HG03135 (cell line): ENCODE measurements around the gene PGAP6.
"Not testable (repeated sequence)": the region's sequence is repeated elsewhere in the genome, so short reads cannot be mapped to it uniquely, and the experiment has no call there.

Source experiments
- ATAC-seq: cut with Tn5 transposase; IDR thresholded peaks from one replicate; pipeline ENCODE4 v1.9.1; 2021; ENCODE audit warnings: mild to moderate bottlenecking, moderate library complexity; ENCODE audit not compliant: unreplicated experiment

PGAP6 gene

DNA sequence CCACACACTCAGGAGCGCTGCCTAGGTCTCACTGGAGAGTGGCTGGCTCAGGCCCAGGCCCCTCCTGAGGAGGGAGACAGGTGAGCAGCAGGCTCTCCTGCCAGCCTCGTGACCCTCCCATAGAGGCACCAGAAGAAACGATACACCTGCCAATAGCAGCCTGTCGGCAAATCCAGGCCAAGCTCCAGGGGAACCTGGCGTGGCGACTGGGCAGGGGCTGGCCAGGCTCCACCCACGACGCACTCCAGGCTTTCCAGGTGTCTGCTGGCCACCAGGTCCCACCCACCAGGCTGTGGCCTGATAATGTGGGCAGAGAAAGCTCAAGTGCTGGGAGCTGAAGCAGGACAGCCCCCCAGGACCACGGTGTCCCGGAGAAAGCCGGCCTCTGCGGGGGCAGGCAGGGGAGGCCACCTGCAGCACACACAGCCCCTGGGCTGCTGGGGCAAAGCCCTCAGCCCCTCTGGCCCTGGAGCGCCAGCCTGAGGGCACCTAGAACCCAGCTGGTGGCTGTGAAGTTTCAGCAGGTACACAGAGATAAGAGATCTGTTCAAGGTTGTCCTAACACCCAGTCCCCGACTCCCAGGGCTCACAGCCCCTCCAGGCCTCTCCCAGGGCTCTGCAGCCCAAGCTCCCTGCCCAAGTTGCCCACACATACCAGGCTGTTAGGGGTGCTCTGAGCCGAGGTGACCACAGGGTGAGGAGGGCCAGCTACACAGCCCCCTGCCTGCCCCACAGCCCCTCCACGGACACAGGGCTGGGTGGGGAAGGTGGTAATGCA is 2.4 kb downstream of the PGAP6 start:
- ATAC-seq: no peak

DNA sequence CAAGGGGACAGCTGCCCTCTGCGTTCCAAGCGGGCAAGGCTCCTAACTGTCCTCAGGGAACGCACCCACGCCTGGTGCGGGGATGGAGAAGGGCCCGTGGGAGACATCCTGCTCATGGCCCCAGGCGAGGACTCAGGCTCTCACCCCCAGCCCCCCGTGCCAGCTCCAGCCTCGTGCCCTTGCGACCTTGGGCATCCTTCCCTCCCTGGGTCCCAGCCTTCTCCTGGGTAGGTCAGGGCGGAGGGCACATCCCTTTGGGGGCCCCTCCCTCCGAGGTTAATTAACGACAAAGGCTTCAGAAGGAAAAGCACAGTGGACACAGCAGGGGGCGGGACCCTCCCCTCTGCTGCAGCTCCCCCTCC is 3.0 kb downstream of the PGAP6 start:
- no peak for ATAC-seq

- not testable (repeated sequence) for ATAC-seq
Measured at GRCh38 chr16:378113-378820, 3.5 kb downstream of the PGAP6 start.

- ATAC-seq: no peak
Measured at GRCh38 chr16:377419-377951, 4.3 kb downstream of the PGAP6 start.

DNA sequence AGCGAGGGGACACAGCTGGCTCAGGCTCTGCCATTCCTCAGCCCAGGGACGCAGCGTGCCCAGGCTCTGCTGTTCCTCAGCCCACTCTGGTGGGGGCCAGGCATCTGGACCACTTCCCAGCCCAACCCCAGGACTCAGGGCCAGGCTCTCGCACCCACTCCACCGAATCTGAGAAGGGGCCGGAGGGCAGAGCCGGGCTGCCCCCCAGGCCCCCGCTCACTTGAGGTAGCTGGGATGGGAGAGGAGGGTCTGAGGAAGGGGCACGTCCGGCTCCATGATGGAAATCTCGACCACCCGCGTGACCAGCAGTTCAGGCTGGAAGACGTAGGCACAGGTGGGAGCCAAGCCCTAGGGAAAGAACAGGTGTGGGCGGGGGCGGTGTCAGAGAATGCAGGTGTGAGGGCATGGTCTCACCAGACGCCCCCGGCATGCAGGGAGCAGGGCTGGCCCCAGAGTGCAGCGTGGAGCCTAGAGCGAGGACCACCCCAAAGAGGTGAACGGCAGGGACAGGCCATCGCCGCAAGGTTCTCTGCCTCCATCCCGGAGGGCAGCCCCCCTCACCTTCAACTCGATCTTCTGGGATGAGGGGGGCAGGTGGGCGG is 4.9 kb downstream of the PGAP6 start:
- no peak for ATAC-seq

DNA sequence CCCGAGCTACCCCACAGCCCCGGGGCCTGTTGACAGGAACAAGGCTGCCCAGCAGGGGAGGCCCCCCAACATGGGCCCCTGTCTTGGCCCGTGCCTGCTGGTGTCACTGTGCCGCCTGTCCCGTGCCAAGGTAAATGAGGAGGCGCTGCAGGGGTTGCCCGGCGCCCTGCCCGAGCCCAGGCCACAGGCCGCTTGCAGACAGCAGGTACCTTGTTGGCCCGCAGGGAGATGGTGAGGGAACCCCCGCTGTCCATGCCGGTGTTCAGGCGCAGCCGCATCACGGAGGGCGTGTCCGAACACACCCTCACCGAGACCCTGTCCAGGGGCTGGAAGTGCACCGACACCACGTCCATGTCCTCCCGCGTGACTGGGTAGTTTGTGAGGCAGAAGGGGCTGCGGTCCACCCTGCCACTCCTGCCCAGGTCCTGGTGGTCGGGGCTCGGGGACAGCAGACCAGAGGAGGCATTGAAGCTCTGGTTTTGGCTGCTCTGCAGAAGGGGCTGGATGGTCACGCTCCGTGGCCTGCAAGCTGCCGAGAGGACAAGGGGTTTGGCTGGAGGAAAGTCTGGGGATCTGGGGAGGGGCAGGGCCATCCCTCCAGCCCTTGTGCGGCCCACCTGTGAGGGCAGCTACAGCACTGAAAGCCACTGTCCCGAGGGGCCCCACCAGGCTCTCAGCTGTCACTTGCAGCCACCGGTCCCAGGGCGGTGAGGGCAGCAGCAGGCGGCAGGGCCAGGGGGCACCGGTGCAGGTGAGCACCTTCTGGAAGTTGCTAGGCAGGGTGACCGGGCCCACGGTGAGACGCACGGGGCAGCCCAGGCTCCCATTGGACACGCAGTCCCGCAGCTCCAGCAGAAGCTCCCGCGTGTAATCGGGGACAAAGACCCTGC is 5.6 kb downstream of the PGAP6 start:
- ATAC-seq: no peak

- ATAC-seq: no peak
Measured at GRCh38 chr16:375212-375611, 6.6 kb downstream of the PGAP6 start.

DNA sequence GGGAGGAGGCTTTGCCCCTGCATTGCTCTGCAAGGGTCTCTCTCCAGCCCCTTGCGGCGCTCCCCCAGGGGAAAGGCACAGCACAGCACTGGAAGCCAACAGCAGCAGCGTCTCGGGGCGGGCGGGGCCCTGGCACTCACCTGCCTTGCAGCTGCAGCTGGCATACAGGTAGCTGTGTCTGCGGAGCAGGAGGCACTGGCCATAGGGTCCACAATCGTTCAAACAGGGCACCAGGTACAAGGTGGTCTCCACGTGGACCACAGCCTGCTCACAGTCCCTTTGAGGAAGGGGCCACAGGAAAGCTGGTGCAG is 7.2 kb downstream of the PGAP6 start:
- no peak for ATAC-seq

- ATAC-seq: no peak
Measured at GRCh38 chr16:373848-374615, 7.7 kb downstream of the PGAP6 start.

DNA sequence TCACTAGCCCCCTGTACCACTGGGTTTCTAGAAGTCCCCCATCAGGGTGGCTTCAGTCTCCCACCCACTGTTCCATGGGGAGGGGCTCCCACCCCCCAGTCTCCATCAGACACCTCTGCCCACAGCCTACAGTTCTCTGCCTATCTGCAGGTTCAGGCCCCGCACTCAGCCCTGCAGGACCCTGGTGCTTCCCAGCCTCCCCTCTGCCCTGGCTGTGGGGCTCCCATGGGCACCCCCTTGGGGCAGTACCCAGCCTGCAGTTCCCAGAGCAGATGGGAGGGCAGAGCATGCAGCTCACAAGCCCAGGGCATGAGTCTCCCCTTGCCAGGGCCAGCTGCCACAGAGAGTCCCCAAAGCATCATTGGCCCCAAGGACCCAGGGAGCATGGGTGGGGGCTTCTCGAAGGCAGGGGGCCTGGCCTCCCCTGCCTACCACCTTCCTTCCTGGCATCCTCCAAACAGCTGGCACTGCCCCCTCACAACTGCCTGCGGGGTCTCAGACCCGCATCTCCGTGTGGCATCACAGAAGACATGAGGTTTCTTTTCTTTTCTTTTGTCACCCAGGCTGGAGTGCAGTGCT is 8.7 kb downstream of the PGAP6 start:
- ATAC-seq: no peak

DNA sequence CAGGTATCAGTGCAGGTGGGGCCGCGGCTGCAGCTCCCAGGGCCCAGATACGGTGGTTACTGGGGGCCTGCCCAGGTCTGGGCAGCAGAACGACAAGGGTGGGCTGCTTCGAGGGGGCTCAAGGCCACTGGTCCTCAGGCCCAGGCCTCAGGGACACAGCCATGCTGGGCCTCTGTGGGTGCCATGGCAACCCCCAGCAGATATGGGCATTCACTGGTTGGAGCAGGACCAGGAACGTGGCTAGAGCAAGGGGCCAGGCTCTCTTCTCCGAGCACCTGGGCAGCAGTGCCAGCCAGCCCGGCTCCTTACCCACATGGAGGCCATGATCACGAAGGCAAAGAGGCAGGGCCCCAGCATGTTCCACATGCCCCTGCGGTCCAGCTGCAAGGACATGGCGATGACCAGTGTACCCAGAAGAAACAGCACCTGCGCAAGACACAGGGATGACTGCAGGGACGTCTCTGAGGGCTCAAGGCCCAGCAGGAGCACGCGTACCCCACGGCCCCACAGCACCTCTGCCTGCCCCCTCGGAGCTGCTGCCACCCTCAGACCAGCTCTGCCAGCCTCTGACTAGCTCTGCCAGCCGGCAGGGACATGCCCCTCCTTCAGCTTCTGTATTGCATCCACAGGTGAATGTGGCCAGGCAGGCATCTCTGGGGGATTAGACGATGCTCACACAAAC is 9.3 kb downstream of the PGAP6 start:
- no peak for ATAC-seq

DNA sequence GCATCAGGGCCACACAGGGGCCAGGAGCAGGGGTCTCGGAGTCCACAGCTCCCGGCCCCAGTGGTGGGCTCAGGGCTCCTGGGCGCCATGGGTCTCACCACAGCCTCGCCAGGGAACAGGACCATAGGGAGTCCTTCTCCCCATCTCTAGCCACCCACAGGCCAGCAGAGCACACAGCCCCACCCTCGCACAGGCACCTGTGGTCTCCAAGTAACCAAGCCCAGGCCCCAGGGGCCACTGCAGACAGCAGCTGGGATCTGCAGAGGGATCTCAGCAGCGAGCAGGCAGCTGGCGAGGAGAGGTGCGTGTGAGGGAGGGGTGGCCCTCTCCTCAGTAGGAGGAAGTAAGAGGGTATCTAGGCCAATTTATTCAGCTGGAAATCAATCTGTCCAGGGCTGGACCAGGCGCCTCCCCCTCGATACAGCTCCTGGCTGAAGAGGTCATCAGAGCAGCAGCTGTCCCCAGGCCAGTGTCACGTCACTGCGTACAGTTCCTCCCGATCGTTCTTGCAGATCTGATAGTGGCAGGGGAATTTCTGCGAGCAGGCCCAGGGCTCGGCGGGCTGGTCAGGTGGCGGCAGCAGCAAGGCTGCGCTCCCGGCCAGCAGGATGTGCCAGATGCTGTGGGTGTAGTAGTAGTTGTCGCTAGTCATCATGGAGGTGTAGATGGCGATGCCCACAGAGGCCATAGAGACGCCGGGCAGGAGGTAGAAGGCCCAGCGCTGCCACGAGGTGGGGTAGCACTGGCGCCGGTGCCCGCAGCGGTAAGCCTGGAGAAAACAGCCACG is 10.1 kb downstream of the PGAP6 start:
- no peak for ATAC-seq

- no peak for ATAC-seq
Measured at GRCh38 chr16:370979-371514, 10.7 kb downstream of the PGAP6 start.

DNA sequence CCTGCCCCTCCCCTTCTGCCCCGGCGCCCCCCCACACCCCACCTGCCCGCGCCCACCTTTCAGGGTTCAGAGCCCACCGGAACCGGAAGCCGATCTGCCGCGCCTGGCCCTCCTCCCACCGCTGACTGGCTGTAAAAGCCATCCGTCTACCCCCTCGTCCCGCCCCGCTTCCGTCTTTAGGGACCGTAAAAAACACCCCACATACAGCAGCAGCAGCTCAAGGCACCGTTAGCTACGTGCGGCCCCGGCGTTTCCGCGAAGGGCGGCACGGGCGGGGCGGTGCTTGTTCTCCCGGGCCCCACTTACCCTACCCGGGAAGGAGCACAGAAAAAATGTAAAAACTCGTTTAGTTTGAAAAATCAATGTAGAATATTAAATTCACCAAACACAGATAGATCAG is 11.3 kb downstream of the PGAP6 start, which contains the start of gene MRPL28:
TSS of gene MRPL28 (minus strand) at position 96 of the 400 bp plus-strand sequence. CDS start 320 bp downstream, outside the sequence.
- ATAC-seq: peak; percentile 76

- no peak for ATAC-seq
Measured at GRCh38 chr16:369866-370436, 11.8 kb downstream of the PGAP6 start.

DNA sequence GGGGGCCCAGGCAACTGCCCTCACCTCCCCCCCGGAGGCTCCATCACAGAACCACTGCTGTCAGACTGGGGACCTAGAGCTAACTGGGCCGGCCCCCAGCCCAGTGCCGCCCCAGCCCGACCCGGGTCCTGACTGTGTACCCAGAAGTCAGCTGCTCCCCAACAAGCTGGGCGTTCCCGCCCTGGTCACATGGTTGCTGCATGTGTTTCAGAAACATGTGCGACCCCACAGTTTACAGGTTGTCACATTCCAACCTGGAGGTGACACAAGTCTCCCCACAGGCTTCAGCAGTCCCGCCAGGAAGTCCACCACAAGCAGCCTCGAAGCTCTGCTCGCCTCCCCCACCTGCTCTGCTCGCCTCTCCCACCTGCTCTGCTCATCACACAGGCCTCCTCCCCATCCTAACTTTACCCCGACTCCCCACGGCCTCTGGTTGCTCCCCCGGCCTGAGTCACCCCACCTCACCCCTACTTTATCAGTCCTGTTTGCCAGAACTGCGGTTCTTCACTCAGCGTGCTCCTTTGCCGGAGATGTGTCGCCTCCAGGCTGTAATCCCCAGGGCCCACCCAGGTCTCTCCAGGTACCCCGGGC is 12.4 kb downstream of the PGAP6 start:
- no peak for ATAC-seq

GRCh38 chr16:368388-369158 is 13.2 kb downstream of the PGAP6 start:
- ATAC-seq: no peak
